GM19455 (cell line): ENCODE measurements around the gene WDSUB1.

Experiments used
- ATAC-seq: cut with Tn5 transposase; IDR thresholded peaks from one replicate; pipeline ENCODE4 v1.9.1; 2021; ENCODE audit not compliant: unreplicated experiment

The WDSUB1 gene

DNA sequence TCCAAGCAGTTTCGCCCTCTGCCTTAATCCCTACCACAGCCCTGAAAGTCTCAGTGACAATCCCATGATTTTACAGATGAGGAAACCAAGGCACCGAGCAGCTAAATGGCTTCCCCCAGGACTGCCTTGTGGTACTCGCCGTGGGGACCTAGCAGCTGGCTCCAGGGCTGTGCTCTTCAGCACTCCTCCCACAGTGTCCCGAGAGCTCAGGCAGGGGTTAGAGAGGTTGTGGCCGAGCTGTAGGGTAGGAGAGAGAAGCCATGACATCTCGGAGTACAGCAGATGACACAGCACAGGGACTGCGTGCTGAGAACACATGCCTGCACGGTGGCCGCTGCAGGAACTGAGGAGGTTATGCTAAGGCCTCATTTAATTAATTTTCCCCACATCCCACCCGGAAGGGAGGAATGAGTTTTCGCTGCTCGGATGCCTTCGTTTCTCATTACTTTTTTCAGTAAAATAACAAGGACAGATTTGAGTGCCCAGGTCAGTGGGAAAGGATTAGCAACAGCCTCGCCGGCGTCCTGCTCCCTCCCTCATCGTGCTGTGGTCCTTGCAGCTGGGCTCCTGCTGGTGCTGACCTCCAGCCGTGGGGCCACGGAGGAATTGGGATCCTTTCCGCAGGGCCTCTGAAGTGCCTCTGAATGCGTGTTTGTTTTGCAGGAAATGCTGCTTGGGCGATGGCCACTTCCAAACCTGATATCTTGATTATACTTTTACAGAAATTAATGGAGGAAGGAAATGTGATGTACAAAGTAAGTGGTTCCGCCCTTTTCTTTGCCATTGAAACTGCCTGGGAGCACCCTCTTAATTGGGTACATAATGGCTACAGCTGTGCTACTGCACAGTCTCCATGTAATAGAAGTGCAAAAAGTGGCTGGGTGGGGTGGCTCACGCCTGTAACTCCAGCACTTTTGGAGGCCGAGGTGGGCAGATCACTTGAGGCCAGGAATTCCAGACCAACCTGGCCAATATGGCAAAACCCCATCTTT lies 61.2 kb downstream of the WDSUB1 start:
- ATAC-seq: no peak

- no peak for ATAC-seq
Measured at GRCh38 chr2:159224061-159224813, 62.3 kb downstream of the WDSUB1 start.

- ATAC-seq: no peak
Measured at GRCh38 chr2:159219394-159219998, 67.0 kb downstream of the WDSUB1 start.

DNA sequence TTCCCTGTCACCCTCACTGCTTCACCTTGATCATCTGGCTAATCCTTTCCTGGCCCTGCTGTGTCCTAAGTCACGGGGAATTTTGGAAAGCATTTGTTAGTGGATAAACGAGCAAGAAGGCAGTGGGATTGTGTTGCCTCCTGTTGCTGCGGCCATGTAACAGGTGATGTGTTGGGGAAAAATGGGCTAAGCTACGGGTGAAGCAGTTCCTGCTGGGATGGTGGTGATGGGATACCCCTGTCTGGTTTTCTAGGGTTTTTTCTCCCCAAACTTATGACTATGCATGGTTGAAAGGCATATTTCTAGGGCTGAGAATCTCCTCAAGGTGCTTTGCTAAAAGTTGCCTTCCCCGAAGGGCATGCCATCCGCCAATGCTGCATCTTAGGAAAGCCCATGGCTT lies 68.1 kb downstream of the WDSUB1 start:
- no peak for ATAC-seq

DNA sequence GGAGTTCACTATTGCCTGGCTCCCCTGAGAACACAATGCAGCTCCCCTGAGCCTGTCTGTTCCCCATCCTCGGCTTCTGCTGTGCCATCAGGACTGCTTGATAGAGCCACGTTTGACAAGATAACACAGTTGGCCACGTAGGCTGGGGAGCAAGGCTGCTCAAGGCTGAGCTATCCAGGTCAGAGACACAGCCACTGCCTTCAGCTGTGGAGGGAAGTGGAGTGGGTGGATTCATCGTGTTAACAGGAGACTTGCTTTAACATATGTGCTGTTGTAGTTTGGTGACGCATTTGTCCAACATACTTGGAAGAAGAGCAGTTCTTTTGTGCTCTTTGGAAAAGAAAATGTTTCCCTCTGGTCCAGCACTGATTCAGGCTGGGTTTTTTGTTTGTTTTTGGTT lies 68.8 kb downstream of the WDSUB1 start:
- no peak for ATAC-seq

DNA sequence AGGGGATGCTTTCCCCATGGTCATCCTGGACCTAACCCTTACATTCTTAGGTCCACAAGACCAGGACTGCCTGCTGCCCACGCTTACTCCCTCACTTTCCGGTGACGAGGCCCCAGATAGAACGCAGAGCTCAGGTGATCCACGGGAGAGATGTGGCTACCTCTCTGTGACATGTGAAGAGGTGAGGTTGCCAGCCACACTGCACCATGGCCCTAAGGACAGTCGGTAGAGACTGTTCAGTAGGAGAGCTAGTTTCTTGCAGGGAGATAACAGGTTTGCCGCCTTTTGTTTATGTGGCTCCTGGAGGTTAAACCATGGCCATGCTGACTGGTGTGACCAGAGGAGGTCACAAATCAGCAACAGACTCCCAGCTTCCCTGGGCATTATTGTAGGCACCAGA lies 71.4 kb downstream of the WDSUB1 start:
- no peak for ATAC-seq

DNA sequence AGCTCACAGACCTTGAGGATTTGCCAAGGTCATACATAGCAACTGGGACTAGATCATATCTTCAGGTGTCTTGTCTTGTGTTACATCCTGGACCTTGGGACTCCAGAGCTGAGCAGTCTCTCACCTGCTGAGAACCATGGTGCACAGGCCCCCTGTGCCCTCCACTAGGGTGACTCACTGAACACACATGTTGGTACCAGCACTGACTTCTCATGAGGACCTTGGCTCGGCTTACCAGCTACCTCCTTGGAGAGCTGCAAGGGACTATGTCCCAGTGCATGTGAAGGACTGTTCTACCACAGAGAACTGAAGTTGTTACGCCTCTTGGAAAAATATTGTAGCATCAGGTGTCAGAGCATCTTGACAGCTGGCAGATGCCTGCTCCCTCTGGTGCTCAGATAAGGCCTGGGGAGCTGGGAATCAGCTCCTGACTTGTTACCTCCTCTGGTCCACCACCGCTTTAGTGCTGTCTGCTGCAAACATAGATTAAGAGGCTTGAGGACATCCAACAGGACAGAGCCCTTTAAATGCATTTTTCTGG lies 72.1 kb downstream of the WDSUB1 start:
- no peak for ATAC-seq

- no peak for ATAC-seq
Measured at GRCh38 chr2:159213296-159213695, 73.2 kb downstream of the WDSUB1 start.

GRCh38 chr2:159211447-159212396 lies 74.8 kb downstream of the WDSUB1 start:
- no peak for ATAC-seq

DNA sequence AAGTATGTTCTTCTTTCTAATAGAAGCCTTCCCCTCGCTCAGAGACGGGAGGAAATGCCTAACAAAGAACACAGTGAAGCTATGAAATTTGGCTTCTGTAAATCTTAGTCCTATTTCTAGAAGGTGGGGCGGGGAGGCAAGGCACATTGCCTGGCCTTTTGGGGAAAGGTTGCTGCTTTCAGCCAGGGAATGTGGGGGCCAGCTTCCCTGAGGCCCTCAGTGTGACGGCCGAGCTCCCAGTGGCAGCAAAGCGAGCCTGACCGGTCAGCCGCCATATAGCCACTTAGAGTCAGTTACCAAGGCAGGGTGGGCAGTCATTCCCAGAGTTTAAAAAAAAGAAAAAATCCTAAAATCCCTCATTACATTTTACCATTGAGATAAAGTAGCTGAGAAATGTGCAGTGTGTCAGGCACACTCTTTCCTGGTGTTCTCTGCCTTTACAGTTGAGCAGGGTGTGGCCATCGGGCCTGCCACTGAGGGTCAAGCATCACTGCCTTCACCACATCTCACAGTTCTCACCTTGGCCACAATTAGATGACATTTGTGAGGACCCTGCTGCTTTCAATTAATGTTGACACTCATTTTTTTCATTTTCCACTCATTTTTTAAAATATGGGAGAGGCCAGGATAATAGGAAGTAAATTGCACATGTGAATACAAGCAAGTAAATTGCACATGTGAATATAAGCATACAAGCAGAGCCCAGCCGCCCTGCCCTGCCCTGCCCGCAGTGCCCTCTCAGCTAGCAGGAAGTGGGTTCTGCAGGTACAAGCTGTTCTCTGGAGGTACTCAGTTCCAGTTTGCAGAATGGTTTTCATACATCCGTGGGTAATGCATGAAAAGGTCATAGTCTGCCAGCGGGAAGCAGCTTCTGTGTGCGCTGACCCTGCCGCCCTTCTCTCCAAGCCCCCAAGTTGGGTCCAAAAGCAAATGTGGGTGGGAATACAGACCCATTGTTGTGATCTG lies 76.9 kb downstream of the WDSUB1 start:
- no peak for ATAC-seq

DNA sequence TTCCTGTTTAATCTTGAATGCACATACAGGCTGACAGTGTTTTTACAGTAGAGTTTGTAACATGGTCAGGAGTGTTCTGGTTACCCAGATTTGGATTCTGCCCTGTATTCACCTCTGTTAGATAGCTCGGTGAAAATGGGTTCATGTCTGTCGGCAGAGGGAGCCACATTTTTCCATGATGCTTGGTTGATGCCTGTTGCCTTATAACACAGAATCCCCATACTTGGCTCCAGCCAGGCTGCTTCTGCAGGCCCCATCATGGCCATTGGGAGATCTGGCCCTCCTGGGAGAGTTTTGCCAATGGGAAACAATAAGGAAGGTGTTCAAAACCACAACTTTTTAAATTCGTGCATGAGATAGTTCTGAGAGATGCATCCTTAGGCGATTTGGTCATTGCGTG lies 78.1 kb downstream of the WDSUB1 start:
- no peak for ATAC-seq

DNA sequence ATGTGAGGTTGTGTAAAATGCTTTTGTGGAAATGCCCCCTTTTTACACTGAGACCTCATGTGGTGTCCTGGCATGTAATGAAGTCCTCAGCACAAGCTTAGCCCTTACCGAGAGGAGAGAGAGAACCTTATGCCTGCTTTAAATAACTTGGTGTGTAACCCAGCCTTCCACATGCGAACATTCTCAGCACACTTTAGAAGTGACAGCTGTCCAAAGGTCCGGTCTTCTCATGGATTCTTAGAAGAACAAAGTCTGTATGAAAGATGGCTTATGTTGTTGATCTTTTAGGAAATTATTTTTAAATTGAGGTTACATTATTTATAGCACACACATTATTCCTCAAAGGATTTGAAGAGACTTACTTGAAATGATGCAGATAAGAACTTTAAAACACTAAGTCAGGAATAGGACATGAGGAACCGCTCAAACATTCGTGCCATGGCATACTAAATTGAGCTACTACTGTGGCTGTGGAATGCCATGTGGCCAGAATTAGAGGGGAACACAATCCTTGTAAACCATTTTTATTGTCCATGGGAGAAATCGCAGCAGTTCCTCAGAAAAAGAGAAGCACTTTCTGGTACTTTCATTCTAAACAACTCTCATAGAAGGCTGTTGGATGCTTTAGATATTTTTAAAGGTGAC lies 79.6 kb downstream of the WDSUB1 start:
- no peak for ATAC-seq

DNA sequence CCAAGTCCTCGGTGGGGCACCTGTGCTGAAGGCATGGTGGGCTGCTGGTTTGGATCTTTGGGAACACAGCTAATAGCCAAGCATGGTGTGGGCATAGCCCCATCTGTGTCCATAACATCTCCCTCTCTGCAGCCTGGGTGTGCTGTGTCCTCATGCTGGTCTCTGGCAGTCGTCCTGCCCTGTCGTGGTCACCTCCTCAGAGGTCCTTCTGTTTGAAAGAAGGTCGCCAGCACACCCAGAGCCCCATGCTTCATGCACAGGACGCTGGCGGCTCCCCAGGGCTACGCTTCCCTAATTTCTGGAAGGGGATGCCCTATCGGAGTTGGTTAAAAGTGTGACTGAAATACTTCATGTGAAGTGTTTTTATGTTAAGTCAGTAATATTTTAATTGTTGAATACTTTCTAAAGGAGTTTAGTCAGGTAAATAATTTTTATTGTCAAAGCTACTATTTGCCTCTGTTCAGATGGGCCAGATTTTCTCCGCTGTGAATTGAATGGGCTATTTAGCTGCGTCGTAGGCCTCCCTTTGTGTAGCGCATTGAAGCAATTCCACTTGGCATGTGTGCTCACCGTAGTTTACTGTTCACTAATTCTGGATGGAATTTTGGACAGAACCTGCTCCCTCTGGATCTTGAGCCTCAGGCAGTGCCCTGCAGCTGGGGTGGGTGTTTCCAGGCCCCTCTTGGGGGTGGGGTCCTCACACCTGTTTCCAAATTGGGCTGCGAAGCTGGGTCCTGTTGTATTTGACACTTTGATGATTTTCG lies 81.9 kb downstream of the WDSUB1 start:
- no peak for ATAC-seq

GRCh38 chr2:159202568-159203071 lies 83.9 kb downstream of the WDSUB1 start:
- no peak for ATAC-seq

GRCh38 chr2:159201360-159202063 lies 85.0 kb downstream of the WDSUB1 start:
- peak; percentile 98 for ATAC-seq

DNA sequence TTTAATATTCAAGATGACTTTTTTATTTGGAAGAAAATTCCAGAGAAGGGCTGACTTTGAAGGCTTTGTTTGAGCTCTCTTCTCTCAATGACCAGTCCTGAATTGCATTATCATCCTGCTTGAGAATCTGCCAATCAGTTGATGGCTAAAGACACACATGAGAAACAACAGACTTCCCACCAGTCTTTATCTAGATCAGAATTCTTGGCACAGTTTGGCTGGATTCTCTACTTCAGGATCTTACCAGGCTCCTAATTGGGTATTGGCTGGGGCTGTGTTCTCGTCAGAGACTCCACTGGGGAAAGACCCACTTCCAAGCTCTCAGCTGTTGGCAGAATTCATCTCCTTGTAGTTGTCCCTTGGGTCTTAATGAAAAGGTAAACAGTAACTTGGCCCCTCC lies 86.0 kb downstream of the WDSUB1 start:
- ATAC-seq: no peak
